GM23338 (cell line): Measurements from ENCODE around the gene OR4F17.
"Not testable (repeated sequence)": the region's sequence is repeated elsewhere in the genome, so short reads cannot be mapped to it uniquely, and the experiment has no call there.

Experiments used
- CTCF ChIP-seq, 2 experiments: fragments of 200-600 bp in 1 of 2; sonication (generic) in 1 of 2; conservative IDR thresholded peaks; 2 replicates each; pipeline versions ENCODE4 v1.5.1 to v1.6.1; 2016 to 2017; ENCODE audit warnings: antibody characterized with exemption in 2 of 2, low read depth in 2 of 2, mild to moderate bottlenecking in 2 of 2, moderate library complexity in 1 of 2
- ETS1 ChIP-seq: IDR thresholded peaks from 2 replicates; pipeline ENCODE4 v1.6.1; 2016; ENCODE audit warnings: antibody characterized with exemption
- EZH2 ChIP-seq: fragments of 200-600 bp; sonication (generic); IDR thresholded peaks from one replicate; pipeline ENCODE4 v1.8.0; 2017; ENCODE audit warnings: antibody characterized with exemption, mild to moderate bottlenecking, low read depth; ENCODE audit not compliant: unreplicated experiment
- EZH2phosphoT487 ChIP-seq: fragments of 200-600 bp; sonication (generic); IDR thresholded peaks from one replicate; pipeline ENCODE4 v1.8.1; 2018; ENCODE audit warnings: antibody characterized with exemption; ENCODE audit not compliant: unreplicated experiment
- POLR2AphosphoS5 ChIP-seq: IDR thresholded peaks from 2 replicates; pipeline ENCODE4 v1.6.1; 2016; ENCODE audit warnings: antibody characterized with exemption, low read depth
- REST ChIP-seq: IDR thresholded peaks from one replicate; pipeline ENCODE4 v1.6.1; 2018; ENCODE audit warnings: antibody characterized with exemption; ENCODE audit not compliant: unreplicated experiment
- ZNF114 ChIP-seq: fragments of 250-450 bp; sonication (Bioruptor Pico); IDR thresholded peaks from 2 replicates; pipeline ENCODE4 v1.5.0; 2020; ENCODE audit warnings: mild to moderate bottlenecking, moderate library complexity
- ZNF462 ChIP-seq: fragments of 250-450 bp; sonication (Bioruptor Pico); IDR thresholded peaks from 2 replicates; pipeline ENCODE4 v1.5.0; 2020; ENCODE audit warnings: mild to moderate bottlenecking, moderate library complexity

GRCh38 chr19:106804-107203 lies at the start of gene OR4F17:
- TF ChIP-seq CTCF (conservative IDR thresholded peaks at IDR 0.05; ENCODE audit: low read depth in 2 of 2); EZH2; REST; EZH2phosphoT487; ETS1; ZNF114 (CRISPR knock-in tag); POLR2AphosphoS5; ZNF462: not testable (repeated sequence)
